Measurements from ENCODE around the gene YTHDC2.

DNA sequence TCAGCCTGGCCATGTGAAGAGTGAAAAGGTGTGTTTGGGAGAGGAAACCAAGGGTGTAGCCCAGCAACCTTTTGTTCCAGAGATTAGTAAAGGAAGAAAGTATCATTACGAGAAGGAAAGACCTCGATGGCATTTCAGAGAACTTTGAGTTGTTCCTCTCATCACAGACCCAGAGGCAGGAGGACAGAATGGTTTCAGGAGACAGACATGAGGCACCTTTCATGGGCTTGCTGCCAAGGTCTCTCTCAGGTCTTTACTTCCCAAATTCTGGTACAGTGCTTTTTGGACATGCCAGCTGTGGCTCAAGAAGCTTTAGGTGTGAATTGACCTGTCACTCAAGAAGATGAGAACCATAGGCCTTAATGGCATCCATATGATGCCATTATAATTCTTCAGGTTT lies 22.5 kb upstream of the YTHDC2 start:
- no peak for TF ChIP-seq BACH1 (IDR thresholded peaks at IDR 0.05; ENCODE audit: borderline replicate concordance)
- no peak for TF ChIP-seq POLR2A (IDR thresholded peaks at IDR 0.05; ENCODE audit: low read depth, low read length)
- TF ChIP-seq, protein P1, sequence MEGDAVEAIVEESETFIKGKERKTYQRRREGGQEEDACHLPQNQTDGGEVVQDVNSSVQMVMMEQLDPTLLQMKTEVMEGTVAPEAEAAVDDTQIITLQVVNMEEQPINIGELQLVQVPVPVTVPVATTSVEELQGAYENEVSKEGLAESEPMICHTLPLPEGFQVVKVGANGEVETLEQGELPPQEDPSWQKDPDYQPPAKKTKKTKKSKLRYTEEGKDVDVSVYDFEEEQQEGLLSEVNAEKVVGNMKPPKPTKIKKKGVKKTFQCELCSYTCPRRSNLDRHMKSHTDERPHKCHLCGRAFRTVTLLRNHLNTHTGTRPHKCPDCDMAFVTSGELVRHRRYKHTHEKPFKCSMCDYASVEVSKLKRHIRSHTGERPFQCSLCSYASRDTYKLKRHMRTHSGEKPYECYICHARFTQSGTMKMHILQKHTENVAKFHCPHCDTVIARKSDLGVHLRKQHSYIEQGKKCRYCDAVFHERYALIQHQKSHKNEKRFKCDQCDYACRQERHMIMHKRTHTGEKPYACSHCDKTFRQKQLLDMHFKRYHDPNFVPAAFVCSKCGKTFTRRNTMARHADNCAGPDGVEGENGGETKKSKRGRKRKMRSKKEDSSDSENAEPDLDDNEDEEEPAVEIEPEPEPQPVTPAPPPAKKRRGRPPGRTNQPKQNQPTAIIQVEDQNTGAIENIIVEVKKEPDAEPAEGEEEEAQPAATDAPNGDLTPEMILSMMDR (IDR thresholded peaks at IDR 0.05 in 2 of 3, conservative IDR thresholded peaks at IDR 0.05 in 1 of 3; ENCODE audit: control insufficient read depth in 2 of 3, extremely low read depth in 1 of 3, insufficient read depth in 1 of 3, low read depth in 3 of 3, low read length in 3 of 3), result no peak
- no peak for TF ChIP-seq POLR2AphosphoS5 (IDR thresholded peaks at IDR 0.05; ENCODE audit: low read length)
- TF ChIP-seq RAD21 (IDR thresholded peaks at IDR 0.05; ENCODE audit: insufficient read depth, low read depth, low read length), result no peak
- no peak for TF ChIP-seq GABPA (IDR thresholded peaks at IDR 0.05; ENCODE audit: low read depth)
- TF ChIP-seq RELB (IDR thresholded peaks at IDR 0.05; ENCODE audit: low read depth), result no peak
